HepG2 (cell line): ENCODE measurements around the gene GRIN2D. TPM values are rescaled to one million over a fixed set of nuclear protein-coding genes. Genes with fewer than 3 reads are reported as not detected.

Experiments
- FOXO1 ChIP-seq: sonication (generic); formaldehyde crosslinking; IDR thresholded peaks from 2 replicates; pipeline ENCODE4 v1.4.0; 2020; ENCODE audit warnings: missing genetic modification reagents
- KDM5B ChIP-seq: sonication (generic); formaldehyde crosslinking; IDR thresholded peaks from 2 replicates; pipeline ENCODE4 v1.4.0; 2020; ENCODE audit warnings: missing genetic modification reagents, mild to moderate bottlenecking, borderline replicate concordance
- POLR2A ChIP-seq, 2 experiments: IDR thresholded peaks; 2 replicates each; pipeline ENCODE4 v1.6.1; 2011; ENCODE audit warnings: low read depth in 2 of 2, low read length in 2 of 2, mild to moderate bottlenecking in 1 of 2, moderate library complexity in 1 of 2; ENCODE audit not compliant: insufficient read depth in 1 of 2
- THAP11 ChIP-seq: IDR thresholded peaks from 2 replicates; pipeline ENCODE4 v1.6.1; 2016; ENCODE audit warnings: missing biosample characterization, missing genetic modification reagents
- YEATS2 ChIP-seq: sonication (generic); formaldehyde crosslinking; IDR thresholded peaks from 2 replicates; pipeline ENCODE4 v1.4.0; 2020; ENCODE audit warnings: missing genetic modification reagents, borderline replicate concordance
- ZNF232 ChIP-seq: sonication (generic); formaldehyde crosslinking; IDR thresholded peaks from 2 replicates; pipeline ENCODE4 v1.4.0; 2020; ENCODE audit warnings: missing genetic modification reagents, borderline replicate concordance
- ZNF296 ChIP-seq: sonication (generic); formaldehyde crosslinking; conservative IDR thresholded peaks from 2 replicates; pipeline ENCODE4 v1.5.0; 2020; ENCODE audit warnings: mild to moderate bottlenecking, missing genetic modification reagents
- ZNF749 ChIP-seq: sonication (generic); formaldehyde crosslinking; IDR thresholded peaks from 2 replicates; pipeline ENCODE4 v1.8.0; 2022; ENCODE audit warnings: mild to moderate bottlenecking, missing genetic modification reagents, moderate library complexity, borderline replicate concordance
- polyA plus RNA-seq, 8 experiments: library from polyadenylated mRNA; depleted of rRNA in 3 of 8; stranded (reverse) in 7 of 8; unstranded in 1 of 8; fragments of >200 nt; fragmentation: Illumina TruSeq in 4 of 8; extraction: Trizol in 4 of 8; gene quantifications; 2 replicates each; pipeline versions ENCODE4 v1.2.1 to v1.2.3, GENCODE V29; 2011 to 2016; ENCODE audit warnings: low read depth in 4 of 8, missing spikeins in 1 of 8, mixed read lengths in 1 of 8; ENCODE audit not compliant: insufficient read depth in 1 of 8
- total RNA-seq, 5 experiments: library from RNA; depleted of rRNA; stranded (reverse); fragments of >200 nt; fragmentation: Illumina TruSeq; extraction: Trizol; gene quantifications; 2 replicates each; pipeline ENCODE4 v1.2.3, GENCODE V29; 2016; ENCODE audit warnings: low read depth in 1 of 5
- TF ChIP-seq, protein P1 (sequence below), 2 experiments: fragments of 450-650 bp in 1 of 2; sonication (generic) in 1 of 2; formaldehyde crosslinking in 1 of 2; IDR thresholded peaks; 2 replicates each; pipeline versions ENCODE4 v1.6.1 to v1.8.0; 2016 to 2022; ENCODE audit warnings: antibody characterized with exemption in 1 of 2, mild to moderate bottlenecking in 1 of 2, missing genetic modification reagents in 1 of 2
- TF ChIP-seq, protein P2 (sequence below): sonication (generic); formaldehyde crosslinking; IDR thresholded peaks from 2 replicates; pipeline ENCODE4 v1.9.0; 2022; ENCODE audit warnings: low read depth, missing genetic modification reagents

GRIN2D gene
- total and polyA plus RNA-seq, 2 of the 13 experiments (the other 11 are each of a cell fraction or from before 2014, with no cell fraction given), result 0.02 to 0.13 TPM

DNA sequence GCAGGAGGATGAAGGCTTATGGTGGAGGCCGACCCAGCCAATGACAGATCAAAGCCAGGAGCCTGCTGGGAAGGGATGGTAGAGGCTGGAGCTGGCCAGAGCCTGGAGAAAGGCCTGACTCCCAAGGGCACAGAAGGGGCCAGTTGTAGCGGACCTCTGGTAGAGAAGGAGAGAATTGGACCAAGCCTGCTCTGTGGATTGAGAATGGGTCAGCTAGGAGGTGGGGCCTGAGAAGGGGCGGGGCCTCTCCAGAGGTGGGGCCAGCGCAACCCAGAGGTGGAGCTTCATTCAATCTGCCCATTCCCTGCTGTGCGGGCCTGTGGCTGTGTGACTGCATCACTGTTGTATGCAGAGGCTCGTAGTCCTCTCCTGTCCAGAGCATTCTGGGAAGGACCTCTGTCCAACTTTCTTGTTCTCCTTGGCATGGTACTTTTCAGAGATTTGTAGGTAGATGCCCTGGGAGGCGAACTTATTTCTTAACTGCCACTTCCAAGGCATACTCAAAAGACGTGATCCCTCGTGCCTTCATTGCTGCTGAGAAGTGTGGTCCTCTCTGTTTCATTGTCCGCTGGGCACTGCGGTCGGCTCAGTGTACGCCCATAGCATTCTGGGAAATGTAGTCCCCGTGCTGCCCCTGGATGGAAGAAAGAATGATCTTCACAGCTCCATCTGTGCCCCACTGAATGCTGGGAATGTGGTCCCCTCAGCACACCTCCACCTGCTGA lies 6.7 kb downstream of the GRIN2D start (continued):
- TF ChIP-seq, protein P1, sequence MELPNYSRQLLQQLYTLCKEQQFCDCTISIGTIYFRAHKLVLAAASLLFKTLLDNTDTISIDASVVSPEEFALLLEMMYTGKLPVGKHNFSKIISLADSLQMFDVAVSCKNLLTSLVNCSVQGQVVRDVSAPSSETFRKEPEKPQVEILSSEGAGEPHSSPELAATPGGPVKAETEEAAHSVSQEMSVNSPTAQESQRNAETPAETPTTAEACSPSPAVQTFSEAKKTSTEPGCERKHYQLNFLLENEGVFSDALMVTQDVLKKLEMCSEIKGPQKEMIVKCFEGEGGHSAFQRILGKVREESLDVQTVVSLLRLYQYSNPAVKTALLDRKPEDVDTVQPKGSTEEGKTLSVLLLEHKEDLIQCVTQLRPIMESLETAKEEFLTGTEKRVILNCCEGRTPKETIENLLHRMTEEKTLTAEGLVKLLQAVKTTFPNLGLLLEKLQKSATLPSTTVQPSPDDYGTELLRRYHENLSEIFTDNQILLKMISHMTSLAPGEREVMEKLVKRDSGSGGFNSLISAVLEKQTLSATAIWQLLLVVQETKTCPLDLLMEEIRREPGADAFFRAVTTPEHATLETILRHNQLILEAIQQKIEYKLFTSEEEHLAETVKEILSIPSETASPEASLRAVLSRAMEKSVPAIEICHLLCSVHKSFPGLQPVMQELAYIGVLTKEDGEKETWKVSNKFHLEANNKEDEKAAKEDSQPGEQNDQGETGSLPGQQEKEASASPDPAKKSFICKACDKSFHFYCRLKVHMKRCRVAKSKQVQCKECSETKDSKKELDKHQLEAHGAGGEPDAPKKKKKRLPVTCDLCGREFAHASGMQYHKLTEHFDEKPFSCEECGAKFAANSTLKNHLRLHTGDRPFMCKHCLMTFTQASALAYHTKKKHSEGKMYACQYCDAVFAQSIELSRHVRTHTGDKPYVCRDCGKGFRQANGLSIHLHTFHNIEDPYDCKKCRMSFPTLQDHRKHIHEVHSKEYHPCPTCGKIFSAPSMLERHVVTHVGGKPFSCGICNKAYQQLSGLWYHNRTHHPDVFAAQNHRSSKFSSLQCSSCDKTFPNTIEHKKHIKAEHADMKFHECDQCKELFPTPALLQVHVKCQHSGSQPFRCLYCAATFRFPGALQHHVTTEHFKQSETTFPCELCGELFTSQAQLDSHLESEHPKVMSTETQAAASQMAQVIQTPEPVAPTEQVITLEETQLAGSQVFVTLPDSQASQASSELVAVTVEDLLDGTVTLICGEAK (IDR thresholded peaks at IDR 0.05), result no peak
- TF ChIP-seq, protein P1 (CRISPR knock-in tag; IDR thresholded peaks at IDR 0.05), result peak; percentile 93
- TF ChIP-seq POLR2A (IDR thresholded peaks at IDR 0.05; ENCODE audit: insufficient read depth in 1 of 2, low read depth in 2 of 2, low read length in 2 of 2), result peak; percentile 31 to 52; a peak in 2 of 4 replicates
- TF ChIP-seq ZNF232 (CRISPR knock-in tag), result no peak
- TF ChIP-seq KDM5B (CRISPR knock-in tag), result 0 out of 2 replicates have a peak, but pooled peaks have one; percentile 33
- no peak for TF ChIP-seq ZNF296
- no peak for TF ChIP-seq YEATS2 (CRISPR knock-in tag)
- TF ChIP-seq ZNF749 (CRISPR knock-in tag), result no peak
- TF ChIP-seq, protein P2, sequence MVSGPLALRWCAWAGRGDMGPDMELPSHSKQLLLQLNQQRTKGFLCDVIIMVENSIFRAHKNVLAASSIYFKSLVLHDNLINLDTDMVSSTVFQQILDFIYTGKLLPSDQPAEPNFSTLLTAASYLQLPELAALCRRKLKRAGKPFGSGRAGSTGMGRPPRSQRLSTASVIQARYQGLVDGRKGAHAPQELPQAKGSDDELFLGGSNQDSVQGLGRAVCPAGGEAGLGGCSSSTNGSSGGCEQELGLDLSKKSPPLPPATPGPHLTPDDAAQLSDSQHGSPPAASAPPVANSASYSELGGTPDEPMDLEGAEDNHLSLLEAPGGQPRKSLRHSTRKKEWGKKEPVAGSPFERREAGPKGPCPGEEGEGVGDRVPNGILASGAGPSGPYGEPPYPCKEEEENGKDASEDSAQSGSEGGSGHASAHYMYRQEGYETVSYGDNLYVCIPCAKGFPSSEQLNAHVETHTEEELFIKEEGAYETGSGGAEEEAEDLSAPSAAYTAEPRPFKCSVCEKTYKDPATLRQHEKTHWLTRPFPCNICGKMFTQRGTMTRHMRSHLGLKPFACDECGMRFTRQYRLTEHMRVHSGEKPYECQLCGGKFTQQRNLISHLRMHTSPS, result no peak
- TF ChIP-seq THAP11 (CRISPR knock-in tag), result peak; percentile 98
- TF ChIP-seq FOXO1 (CRISPR knock-in tag), result no peak
